ENCODE data around the gene MAP7. TPM values are rescaled to one million over a fixed set of nuclear protein-coding genes. Genes with fewer than 3 reads are reported as not detected.
"Not testable (repeated sequence)": the region's sequence is repeated elsewhere in the genome, so short reads cannot be mapped to it uniquely, and the experiment has no call there.

The MAP7 gene
- total RNA-seq, 1 donor from 2014 or later = 0.77 TPM

DNA sequence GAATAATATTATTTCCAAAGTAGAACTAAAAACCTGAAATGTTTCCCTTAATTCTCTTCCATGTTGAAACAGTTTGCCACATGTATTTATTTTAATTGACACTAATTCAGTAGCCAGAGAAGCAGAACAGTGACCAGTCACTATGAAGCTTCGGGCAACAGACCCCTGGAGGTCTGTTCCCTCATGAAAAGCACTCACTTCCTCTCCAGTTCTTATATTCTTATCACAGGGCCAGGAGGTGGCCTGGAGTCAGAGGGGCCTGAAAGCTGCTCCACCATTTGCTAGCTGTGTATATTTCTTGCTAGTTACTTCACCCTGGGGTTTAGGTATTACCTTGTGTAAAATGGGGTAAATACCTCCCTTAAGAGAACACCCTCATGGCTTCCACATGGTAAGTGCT, 49.1 kb downstream of the MAP7 start:
- no peaks in the 10 kb centered on the region for H3K27me3 Mint-ChIP-seq (ENCODE audit: low read depth)
- no peak overlapping the region for H3K4me3 Mint-ChIP-seq (ENCODE audit: unreplicated experiment)
- H3K36me3 Mint-ChIP-seq (ENCODE audit: low read depth) = no peaks in the 10 kb centered on the region
- DNase-seq (ENCODE audit: low spot score) = no peak
- H3K9me3 Mint-ChIP-seq (ENCODE audit: low read depth) = no peaks in the 10 kb centered on the region
- no peaks in the 10 kb centered on the region for H3K4me1 Mint-ChIP-seq (ENCODE audit: low read depth)
- TF ChIP-seq, protein P1, sequence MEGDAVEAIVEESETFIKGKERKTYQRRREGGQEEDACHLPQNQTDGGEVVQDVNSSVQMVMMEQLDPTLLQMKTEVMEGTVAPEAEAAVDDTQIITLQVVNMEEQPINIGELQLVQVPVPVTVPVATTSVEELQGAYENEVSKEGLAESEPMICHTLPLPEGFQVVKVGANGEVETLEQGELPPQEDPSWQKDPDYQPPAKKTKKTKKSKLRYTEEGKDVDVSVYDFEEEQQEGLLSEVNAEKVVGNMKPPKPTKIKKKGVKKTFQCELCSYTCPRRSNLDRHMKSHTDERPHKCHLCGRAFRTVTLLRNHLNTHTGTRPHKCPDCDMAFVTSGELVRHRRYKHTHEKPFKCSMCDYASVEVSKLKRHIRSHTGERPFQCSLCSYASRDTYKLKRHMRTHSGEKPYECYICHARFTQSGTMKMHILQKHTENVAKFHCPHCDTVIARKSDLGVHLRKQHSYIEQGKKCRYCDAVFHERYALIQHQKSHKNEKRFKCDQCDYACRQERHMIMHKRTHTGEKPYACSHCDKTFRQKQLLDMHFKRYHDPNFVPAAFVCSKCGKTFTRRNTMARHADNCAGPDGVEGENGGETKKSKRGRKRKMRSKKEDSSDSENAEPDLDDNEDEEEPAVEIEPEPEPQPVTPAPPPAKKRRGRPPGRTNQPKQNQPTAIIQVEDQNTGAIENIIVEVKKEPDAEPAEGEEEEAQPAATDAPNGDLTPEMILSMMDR (IDR thresholded peaks at IDR 0.05) = no peak
- H3K27ac Mint-ChIP-seq (ENCODE audit: unreplicated experiment) = no peak overlapping the region

DNA sequence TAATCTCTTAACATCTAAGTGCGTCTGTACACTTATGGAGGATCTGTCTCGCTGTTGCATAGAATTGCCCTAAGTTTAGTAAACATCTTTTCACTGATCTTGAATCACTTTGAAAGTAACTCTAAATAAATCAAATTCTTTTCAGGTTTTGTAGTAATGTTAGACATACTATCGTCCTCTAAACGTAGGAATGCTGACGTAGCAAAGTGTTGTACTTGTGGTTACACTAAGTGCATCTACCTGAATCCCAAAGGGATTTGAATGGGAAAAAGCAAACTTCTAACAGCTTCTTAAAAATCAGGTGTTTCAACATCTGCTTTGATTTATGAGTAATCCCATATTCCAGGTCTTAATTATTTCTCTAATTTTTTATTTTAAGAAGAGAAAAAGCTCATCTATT, 49.8 kb downstream of the MAP7 start:
- Mint-ChIP-seq H3K27ac (ENCODE audit: unreplicated experiment) (no peak overlapping the region), H3K9me3 (ENCODE audit: low read depth) (no peaks in the 10 kb centered on the region), H3K4me1 (ENCODE audit: low read depth) (no peaks in the 10 kb centered on the region), H3K27me3 (ENCODE audit: low read depth) (no peaks in the 10 kb centered on the region), H3K36me3 (ENCODE audit: low read depth) (no peaks in the 10 kb centered on the region), H3K4me3 (ENCODE audit: unreplicated experiment) (no peak overlapping the region)
- no peak for DNase-seq (ENCODE audit: low spot score)
- TF ChIP-seq, protein P1 (IDR thresholded peaks at IDR 0.05) = no peak

DNA sequence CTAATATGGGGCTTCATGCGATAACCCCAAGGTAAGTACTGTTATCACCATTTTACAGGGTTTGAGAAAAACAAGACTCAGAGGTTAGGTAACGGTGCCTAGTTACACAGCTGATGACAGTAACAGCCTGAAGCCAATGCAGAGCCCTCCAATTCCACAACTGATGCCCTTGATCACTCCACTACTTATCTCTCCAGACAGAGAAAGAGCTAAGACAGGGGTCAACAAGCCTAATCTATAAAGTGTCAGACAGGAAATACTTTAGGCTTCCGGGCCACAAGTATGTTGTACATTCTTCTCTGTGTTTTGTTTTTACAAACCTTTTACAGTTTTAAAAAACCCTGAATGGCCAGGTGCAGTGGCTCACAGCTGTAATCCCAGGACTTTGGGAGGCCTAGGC, 50.9 kb downstream of the MAP7 start:
- Mint-ChIP-seq H3K9me3 (ENCODE audit: low read depth) (no peaks in the 10 kb centered on the region), H3K36me3 (ENCODE audit: low read depth) (no peaks in the 10 kb centered on the region), H3K27ac (ENCODE audit: unreplicated experiment) (no peak overlapping the region), H3K27me3 (ENCODE audit: low read depth) (no peaks in the 10 kb centered on the region), H3K4me1 (ENCODE audit: low read depth) (no peaks in the 10 kb centered on the region), H3K4me3 (ENCODE audit: unreplicated experiment) (no peak overlapping the region)
- DNase-seq (ENCODE audit: low spot score) = no peak
- TF ChIP-seq, protein P1 (IDR thresholded peaks at IDR 0.05) = no peak

DNA sequence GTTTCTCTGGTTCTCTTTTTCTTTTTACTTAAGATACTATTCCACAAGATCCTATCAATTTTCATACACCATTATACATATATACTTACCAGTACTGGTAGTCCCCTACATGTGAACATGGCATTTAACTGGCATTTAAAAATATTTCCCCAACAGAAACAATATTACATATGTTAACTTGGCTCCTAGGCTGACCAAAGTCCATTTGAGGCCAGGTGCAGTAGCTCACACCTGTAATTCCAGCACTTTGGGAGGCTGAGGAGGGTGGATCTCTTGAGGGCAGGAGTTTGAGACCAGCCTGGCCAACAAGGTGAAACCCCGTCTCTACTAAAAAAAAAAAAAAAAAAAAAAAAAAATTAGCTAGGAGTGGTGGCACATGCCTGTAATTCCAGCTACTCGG, 53.8 kb downstream of the MAP7 start:
- not testable (repeated sequence) for H3K4me1 Mint-ChIP-seq (ENCODE audit: low read depth); H3K27me3 Mint-ChIP-seq (ENCODE audit: low read depth); H3K4me3 Mint-ChIP-seq (ENCODE audit: unreplicated experiment); H3K36me3 Mint-ChIP-seq (ENCODE audit: low read depth); H3K9me3 Mint-ChIP-seq (ENCODE audit: low read depth); H3K27ac Mint-ChIP-seq (ENCODE audit: unreplicated experiment); DNase-seq (ENCODE audit: low spot score)

DNA sequence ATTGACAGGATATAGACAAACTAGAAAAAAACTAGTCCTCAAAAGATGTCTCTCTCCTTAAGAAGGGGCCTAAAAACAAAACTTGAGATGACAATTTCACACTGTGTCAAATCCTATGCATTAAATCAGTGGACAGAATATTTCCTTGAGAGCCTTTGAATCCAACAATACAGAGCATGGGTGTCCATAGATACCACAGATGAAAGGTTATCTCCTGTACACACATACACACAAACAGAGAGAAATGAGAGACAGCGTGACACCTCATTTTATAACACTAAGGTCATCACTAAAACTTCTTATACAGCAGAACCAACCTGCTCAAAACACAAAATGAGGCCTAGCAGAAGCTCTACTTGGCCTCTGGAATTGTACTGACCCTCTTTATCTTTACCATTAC, 55.5 kb downstream of the MAP7 start:
- Mint-ChIP-seq H3K27ac (ENCODE audit: unreplicated experiment) (no peak overlapping the region), H3K27me3 (ENCODE audit: low read depth) (peaks cover 10% of the 10 kb centered on the region), H3K4me3 (ENCODE audit: unreplicated experiment) (no peak overlapping the region), H3K36me3 (ENCODE audit: low read depth) (no peaks in the 10 kb centered on the region), H3K9me3 (ENCODE audit: low read depth) (no peaks in the 10 kb centered on the region), H3K4me1 (ENCODE audit: low read depth) (no peaks in the 10 kb centered on the region)
- TF ChIP-seq, protein P1 (IDR thresholded peaks at IDR 0.05) = no peak
- DNase-seq (ENCODE audit: low spot score) = no peak

DNA sequence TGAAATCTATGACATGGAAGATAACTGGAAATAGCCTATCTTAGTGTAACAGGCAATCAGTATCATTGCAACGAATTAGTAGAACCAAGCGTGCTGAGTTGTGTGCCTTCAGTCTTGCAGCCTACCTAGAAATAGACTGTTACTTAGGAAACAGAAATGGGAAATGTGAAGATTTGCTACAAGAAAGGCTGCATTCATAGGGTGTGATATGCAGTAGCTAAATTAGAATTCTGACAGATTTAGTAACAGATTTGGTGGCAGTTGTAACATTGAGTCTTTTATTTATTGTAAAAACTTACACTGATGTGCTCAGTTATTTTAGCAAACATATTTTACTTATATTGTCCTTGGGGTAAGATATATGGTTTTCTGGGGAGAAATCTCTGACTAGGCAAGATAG, 56.2 kb downstream of the MAP7 start:
- peaks cover 10% of the 10 kb centered on the region for H3K27me3 Mint-ChIP-seq (ENCODE audit: low read depth)
- H3K36me3 Mint-ChIP-seq (ENCODE audit: low read depth) = no peaks in the 10 kb centered on the region
- H3K27ac Mint-ChIP-seq (ENCODE audit: unreplicated experiment) = no peak overlapping the region
- no peaks in the 10 kb centered on the region for H3K9me3 Mint-ChIP-seq (ENCODE audit: low read depth)
- no peak overlapping the region for H3K4me3 Mint-ChIP-seq (ENCODE audit: unreplicated experiment)
- TF ChIP-seq, protein P1 (IDR thresholded peaks at IDR 0.05) = no peak
- no peaks in the 10 kb centered on the region for H3K4me1 Mint-ChIP-seq (ENCODE audit: low read depth)
- no peak for DNase-seq (ENCODE audit: low spot score)
